Measurements from ENCODE around the gene DMXL1. TPM values are rescaled to one million over a fixed set of nuclear protein-coding genes. Genes with fewer than 3 reads are reported as not detected.

The DMXL1 gene
- polyA plus RNA-seq, 2 of the 4 experiments (the other 2 are of a cell fraction), result 8.4 to 28.8 TPM

DNA sequence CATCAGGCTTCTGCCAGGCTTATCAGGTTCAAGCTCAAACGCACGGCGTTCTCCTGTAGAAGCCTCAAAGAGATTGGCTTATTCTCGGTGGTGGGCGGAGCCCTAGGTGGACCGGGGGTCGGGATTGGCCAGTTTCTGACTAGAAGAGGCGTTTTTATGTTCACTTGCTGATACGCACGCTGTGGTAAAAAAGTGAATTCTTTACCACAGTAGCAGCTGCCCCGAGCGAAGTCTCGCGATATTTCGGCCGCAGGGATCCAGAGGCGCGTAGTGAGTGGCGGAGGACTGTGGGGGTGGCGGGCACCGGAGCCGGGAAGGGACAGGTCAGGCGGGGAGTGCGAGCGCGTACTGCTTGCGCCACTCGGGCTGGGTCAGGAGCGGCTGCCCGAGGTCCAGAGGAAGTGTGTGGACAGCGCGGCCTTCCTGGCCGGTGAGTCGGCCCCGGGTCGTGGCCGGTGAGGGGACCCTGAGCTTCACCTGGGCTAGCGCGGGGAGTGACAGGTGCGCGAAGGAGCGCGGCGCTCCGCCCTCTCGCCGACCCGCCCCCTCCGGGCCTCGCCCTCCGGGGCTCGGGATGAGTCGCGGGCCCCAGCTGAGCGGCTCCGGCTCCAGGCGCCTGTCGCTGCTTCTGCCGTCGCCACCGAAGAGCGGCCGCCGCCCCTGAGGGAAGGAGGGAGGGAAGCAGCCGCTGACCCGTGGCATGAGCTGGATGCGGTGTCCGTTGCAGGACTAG lies at the start of gene DMXL1 (continued):
- TF ChIP-seq RCOR1 (IDR thresholded peaks at IDR 0.05; ENCODE audit: low read depth, low read length) (no peak), TFCP2L1 (CRISPR knock-in tag; IDR thresholded peaks at IDR 0.05) (no peak), CBX2 (IDR thresholded peaks at IDR 0.05; ENCODE audit: borderline replicate concordance, low read depth) (no peak), PBX3 (IDR thresholded peaks at IDR 0.05) (no peak), ZC3H11A (IDR thresholded peaks at IDR 0.05) (no peak), HES2 (IDR thresholded peaks at IDR 0.05) (no peak), RFX5 (IDR thresholded peaks at IDR 0.05) (no peak), RNF2 (IDR thresholded peaks at IDR 0.05; ENCODE audit: borderline replicate concordance, low read depth) (no peak), JUNB (IDR thresholded peaks at IDR 0.05) (no peak), RAD21 (conservative IDR thresholded peaks at IDR 0.05 in 1 of 2, IDR thresholded peaks at IDR 0.05 in 1 of 2) (no peak), SMC3 (IDR thresholded peaks at IDR 0.05) (no peak), HOXB13 (CRISPR knock-in tag; IDR thresholded peaks at IDR 0.05; ENCODE audit: low read depth) (no peak), E2F6 (IDR thresholded peaks at IDR 0.05; ENCODE audit: borderline replicate concordance, low read depth) (0 out of 2 replicates have a peak, but pooled peaks have one; percentile 57), CBX8 (IDR thresholded peaks at IDR 0.05) (no peak), FOXS1 (CRISPR knock-in tag; IDR thresholded peaks at IDR 0.05) (no peak), NFE2L2 (conservative IDR thresholded peaks at IDR 0.05; ENCODE audit: low read length) (no peak), EP300 (IDR thresholded peaks at IDR 0.05) (no peak), KDM5A (IDR thresholded peaks at IDR 0.05) (no peak), ESRRA (IDR thresholded peaks at IDR 0.05; ENCODE audit: borderline replicate concordance, low read length) (no peak), MAZ (IDR thresholded peaks at IDR 0.05; ENCODE audit: borderline replicate concordance, low read depth, low read length) (0 out of 2 replicates have a peak, but pooled peaks have one; percentile 24), GATA3 (IDR thresholded peaks at IDR 0.05; ENCODE audit: borderline replicate concordance) (peak; percentile 31; the same call in 1 of the 2 replicates), EHF (CRISPR knock-in tag; IDR thresholded peaks at IDR 0.05) (no peak), KDM1A (IDR thresholded peaks at IDR 0.05; ENCODE audit: low read depth) (no peak), ZSCAN20 (CRISPR knock-in tag; IDR thresholded peaks at IDR 0.05) (no peak), ATOH8 (CRISPR knock-in tag; IDR thresholded peaks at IDR 0.05; ENCODE audit: low read depth) (no peak), HEYL (CRISPR knock-in tag; IDR thresholded peaks at IDR 0.05) (no peak)
- TF ChIP-seq, protein P1, sequence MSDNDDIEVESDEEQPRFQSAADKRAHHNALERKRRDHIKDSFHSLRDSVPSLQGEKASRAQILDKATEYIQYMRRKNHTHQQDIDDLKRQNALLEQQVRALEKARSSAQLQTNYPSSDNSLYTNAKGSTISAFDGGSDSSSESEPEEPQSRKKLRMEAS (IDR thresholded peaks at IDR 0.05), result peak; percentile 59
- TF ChIP-seq, protein P2, sequence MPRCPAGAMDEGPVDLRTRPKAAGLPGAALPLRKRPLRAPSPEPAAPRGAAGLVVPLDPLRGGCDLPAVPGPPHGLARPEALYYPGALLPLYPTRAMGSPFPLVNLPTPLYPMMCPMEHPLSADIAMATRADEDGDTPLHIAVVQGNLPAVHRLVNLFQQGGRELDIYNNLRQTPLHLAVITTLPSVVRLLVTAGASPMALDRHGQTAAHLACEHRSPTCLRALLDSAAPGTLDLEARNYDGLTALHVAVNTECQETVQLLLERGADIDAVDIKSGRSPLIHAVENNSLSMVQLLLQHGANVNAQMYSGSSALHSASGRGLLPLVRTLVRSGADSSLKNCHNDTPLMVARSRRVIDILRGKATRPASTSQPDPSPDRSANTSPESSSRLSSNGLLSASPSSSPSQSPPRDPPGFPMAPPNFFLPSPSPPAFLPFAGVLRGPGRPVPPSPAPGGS (IDR thresholded peaks at IDR 0.05), result 0 out of 3 replicates have a peak, but pooled peaks have one; percentile 16
- TF ChIP-seq, protein P3, sequence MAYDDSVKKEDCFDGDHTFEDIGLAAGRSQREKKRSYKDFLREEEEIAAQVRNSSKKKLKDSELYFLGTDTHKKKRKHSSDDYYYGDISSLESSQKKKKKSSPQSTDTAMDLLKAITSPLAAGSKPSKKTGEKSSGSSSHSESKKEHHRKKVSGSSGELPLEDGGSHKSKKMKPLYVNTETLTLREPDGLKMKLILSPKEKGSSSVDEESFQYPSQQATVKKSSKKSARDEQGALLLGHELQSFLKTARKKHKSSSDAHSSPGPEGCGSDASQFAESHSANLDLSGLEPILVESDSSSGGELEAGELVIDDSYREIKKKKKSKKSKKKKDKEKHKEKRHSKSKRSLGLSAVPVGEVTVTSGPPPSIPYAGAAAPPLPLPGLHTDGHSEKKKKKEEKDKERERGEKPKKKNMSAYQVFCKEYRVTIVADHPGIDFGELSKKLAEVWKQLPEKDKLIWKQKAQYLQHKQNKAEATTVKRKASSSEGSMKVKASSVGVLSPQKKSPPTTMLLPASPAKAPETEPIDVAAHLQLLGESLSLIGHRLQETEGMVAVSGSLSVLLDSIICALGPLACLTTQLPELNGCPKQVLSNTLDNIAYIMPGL (CRISPR knock-in tag; IDR thresholded peaks at IDR 0.05; ENCODE audit: borderline replicate concordance), result no peak

All from A549 (cell line).